CD8-positive, alpha-beta memory T cell (primary cell): ENCODE data around the gene ELAVL2. TPM values are rescaled to one million over a fixed set of nuclear protein-coding genes. Genes with fewer than 3 reads are reported as not detected.

Experiments used
- CTCF ChIA-PET: fragments of 350-600 bp; sonication (Branson Sonifier 250); formaldehyde crosslinking; loops from one replicate; lab custom pipeline; 2021; ENCODE audit warnings: antibody characterized with exemption; lab: Charles Lee
- POLR2A ChIA-PET: fragments of 350-600 bp; sonication (Branson Sonifier 250); formaldehyde crosslinking; loops from one replicate; lab custom pipeline; 2021; ENCODE audit warnings: antibody characterized with exemption; lab: Charles Lee
- DNase-seq, 5 donors: peaks; one replicate each; pipeline versions ENCODE4 v3.0.0 to v3.0.0-alpha.2; 2020 to 2022; ENCODE audit warnings: mixed read lengths in 1 of 5
- H3K27ac ChIP-seq: one replicate; pipeline ENCODE4 v1.7.0; 2013; ENCODE audit warnings: low read depth, mild to moderate bottlenecking, low read length, moderate library complexity
- H3K27me3 ChIP-seq: 2 replicates; pipeline ENCODE4 v1.7.0; 2013; ENCODE audit warnings: low read length, mild to moderate bottlenecking; ENCODE audit not compliant: insufficient read depth, poor library complexity, severe bottlenecking
- H3K36me3 ChIP-seq: 2 replicates; pipeline ENCODE4 v1.7.0; 2013; ENCODE audit warnings: mild to moderate bottlenecking, low read length, moderate library complexity; ENCODE audit not compliant: insufficient read depth
- H3K4me1 ChIP-seq: 2 replicates; pipeline ENCODE4 v1.7.0; 2013; ENCODE audit warnings: mild to moderate bottlenecking, low read length, moderate library complexity; ENCODE audit not compliant: insufficient read depth
- H3K4me3 ChIP-seq: 2 replicates; pipeline ENCODE4 v1.7.0; 2013; ENCODE audit warnings: mild to moderate bottlenecking, low read length
- H3K9me3 ChIP-seq: 2 replicates; pipeline ENCODE4 v1.7.0; 2013; ENCODE audit warnings: mild to moderate bottlenecking, low read length
- H3K27ac Mint-ChIP-seq, 8 donors: one replicate each; pipeline ENCODE4 v1.8.0; 2020 to 2021; ENCODE audit warnings: mixed read lengths in 8 of 8, mild to moderate bottlenecking in 6 of 8, inconsistent platforms in 3 of 8, moderate library complexity in 3 of 8
- H3K27me3 Mint-ChIP-seq, 2 donors: one replicate each; pipeline ENCODE4 v1.8.0; 2020 to 2021; ENCODE audit warnings: mixed read lengths in 2 of 2, mild to moderate bottlenecking in 1 of 2, moderate library complexity in 1 of 2
- H3K36me3 Mint-ChIP-seq, 3 donors: one replicate each; pipeline ENCODE4 v1.8.0; 2020 to 2021; ENCODE audit warnings: mixed read lengths in 3 of 3, inconsistent platforms in 1 of 3, mild to moderate bottlenecking in 1 of 3
- H3K4me1 Mint-ChIP-seq, 3 donors: one replicate each; pipeline ENCODE4 v1.8.0; 2020 to 2021; ENCODE audit warnings: mixed read lengths in 3 of 3, inconsistent platforms in 1 of 3, mild to moderate bottlenecking in 1 of 3
- H3K4me3 Mint-ChIP-seq, 7 donors: one replicate each; pipeline ENCODE4 v1.8.0; 2020 to 2021; ENCODE audit warnings: mixed read lengths in 7 of 7, mild to moderate bottlenecking in 6 of 7, moderate library complexity in 4 of 7, inconsistent platforms in 2 of 7
- H3K9me3 Mint-ChIP-seq, 5 donors: one replicate each; pipeline ENCODE4 v1.8.0; 2020 to 2022; ENCODE audit warnings: mixed read lengths in 5 of 5, mild to moderate bottlenecking in 3 of 5, moderate library complexity in 2 of 5, inconsistent platforms in 1 of 5
- polyA plus RNA-seq: library from polyadenylated mRNA; unstranded; fragments of 300-500 nt; fragmentation: Illumina TruSeq; gene quantifications from one replicate; pipeline ENCODE4 v1.2.3, GENCODE V29; 2021
- total RNA-seq, 2 experiments: library from RNA; stranded (reverse); gene quantifications; one replicate each; pipeline ENCODE4 v1.2.3, GENCODE V29; 2021

The ELAVL2 gene
- total and polyA plus RNA-seq, 3 experiments from 2014 or later = not detected

- no peaks in the 10 kb centered on the region for H3K27me3 Mint-ChIP-seq
- no peaks in the 10 kb centered on the region for H3K4me1 ChIP-seq
- DNase-seq = no peak
- ChIA-PET CTCF (no interaction called here), POLR2A (no interaction called here)
- no peaks in the 10 kb centered on the region for H3K9me3 ChIP-seq
- peaks cover 3 to 28% (median 7%) of the 10 kb centered on the region in 5 donors for H3K9me3 Mint-ChIP-seq
- H3K4me1 Mint-ChIP-seq = no peaks in the 10 kb centered on the region
- H3K36me3 Mint-ChIP-seq = no peaks in the 10 kb centered on the region
- H3K27me3 ChIP-seq = no peaks in the 10 kb centered on the region
- H3K4me3 Mint-ChIP-seq = no peak overlapping the region
- H3K27ac ChIP-seq = no peak overlapping the region
- H3K4me3 ChIP-seq = no peak overlapping the region
- H3K27ac Mint-ChIP-seq = no peak overlapping the region
- H3K36me3 ChIP-seq = no peaks in the 10 kb centered on the region
Observed at GRCh38 chr9:23751633-23752032, 74.4 kb downstream of the ELAVL2 start.

- Mint-ChIP-seq H3K27ac (no peak overlapping the region), H3K4me3 (no peak overlapping the region), H3K9me3 (peaks cover 3 to 32% (median 7%) of the 10 kb centered on the region in 5 donors), H3K36me3 (no peaks in the 10 kb centered on the region), H3K4me1 (no peaks in the 10 kb centered on the region), H3K27me3 (no peaks in the 10 kb centered on the region)
- Histone ChIP-seq H3K4me3 (no peak overlapping the region), H3K9me3 (no peaks in the 10 kb centered on the region), H3K4me1 (no peaks in the 10 kb centered on the region), H3K36me3 (no peaks in the 10 kb centered on the region), H3K27ac (no peak overlapping the region), H3K27me3 (no peaks in the 10 kb centered on the region)
- no peak for DNase-seq
- POLR2A ChIA-PET = no interaction called here
- CTCF ChIA-PET = no interaction called here
Observed at GRCh38 chr9:23750808-23751207, 75.2 kb downstream of the ELAVL2 start.

- no peaks in the 10 kb centered on the region for H3K36me3 ChIP-seq
- no peak overlapping the region for H3K27ac ChIP-seq
- H3K4me1 ChIP-seq = no peaks in the 10 kb centered on the region
- H3K36me3 Mint-ChIP-seq = no peaks in the 10 kb centered on the region
- H3K27me3 ChIP-seq = no peaks in the 10 kb centered on the region
- ChIA-PET POLR2A (no interaction called here), CTCF (no interaction called here)
- H3K4me3 ChIP-seq = no peak overlapping the region
- no peak overlapping the region for H3K27ac Mint-ChIP-seq
- no peaks in the 10 kb centered on the region for H3K9me3 ChIP-seq
- no peaks in the 10 kb centered on the region for H3K4me1 Mint-ChIP-seq
- H3K4me3 Mint-ChIP-seq = no peak overlapping the region
- no peaks in the 10 kb centered on the region for H3K27me3 Mint-ChIP-seq
- peaks cover 0 to 24% (median 3%) of the 10 kb centered on the region in 5 donors for H3K9me3 Mint-ChIP-seq
- DNase-seq = no peak
Observed at GRCh38 chr9:23747088-23748075, 78.7 kb downstream of the ELAVL2 start.

GRCh38 chr9:23746317-23746716, 79.7 kb downstream of the ELAVL2 start:
- Histone ChIP-seq H3K27me3 (no peaks in the 10 kb centered on the region), H3K36me3 (no peaks in the 10 kb centered on the region), H3K9me3 (no peaks in the 10 kb centered on the region), H3K4me1 (no peaks in the 10 kb centered on the region), H3K27ac (no peak overlapping the region), H3K4me3 (no peak overlapping the region)
- H3K9me3 Mint-ChIP-seq = peaks cover 3 to 24% (median 3%) of the 10 kb centered on the region in 5 donors
- H3K27me3 Mint-ChIP-seq = no peaks in the 10 kb centered on the region
- H3K27ac Mint-ChIP-seq = no peak overlapping the region
- no peak for DNase-seq
- ChIA-PET POLR2A (no interaction called here), CTCF (no interaction called here)
- H3K4me3 Mint-ChIP-seq = no peak overlapping the region
- H3K4me1 Mint-ChIP-seq = no peaks in the 10 kb centered on the region
- no peaks in the 10 kb centered on the region for H3K36me3 Mint-ChIP-seq

GRCh38 chr9:23743036-23743435, 83.0 kb downstream of the ELAVL2 start:
- Histone ChIP-seq H3K4me1 (no peaks in the 10 kb centered on the region), H3K27me3 (no peaks in the 10 kb centered on the region), H3K27ac (no peak overlapping the region), H3K4me3 (no peak overlapping the region), H3K36me3 (no peaks in the 10 kb centered on the region), H3K9me3 (no peaks in the 10 kb centered on the region)
- no peaks in the 10 kb centered on the region for H3K27me3 Mint-ChIP-seq
- H3K36me3 Mint-ChIP-seq = no peaks in the 10 kb centered on the region
- no peak overlapping the region for H3K4me3 Mint-ChIP-seq
- H3K4me1 Mint-ChIP-seq = no peaks in the 10 kb centered on the region
- CTCF ChIA-PET = no interaction called here
- POLR2A ChIA-PET = no interaction called here
- no peak overlapping the region for H3K27ac Mint-ChIP-seq
- no peak for DNase-seq
- peaks cover 2 to 18% (median 7%) of the 10 kb centered on the region in 5 donors for H3K9me3 Mint-ChIP-seq

GRCh38 chr9:23741351-23741750, 84.7 kb downstream of the ELAVL2 start:
- Histone ChIP-seq H3K4me1 (no peaks in the 10 kb centered on the region), H3K27ac (no peak overlapping the region), H3K36me3 (no peaks in the 10 kb centered on the region), H3K4me3 (no peak overlapping the region), H3K9me3 (no peaks in the 10 kb centered on the region), H3K27me3 (no peaks in the 10 kb centered on the region)
- ChIA-PET CTCF (no interaction called here), POLR2A (no interaction called here)
- H3K4me3 Mint-ChIP-seq = no peak overlapping the region
- no peaks in the 10 kb centered on the region for H3K4me1 Mint-ChIP-seq
- H3K36me3 Mint-ChIP-seq = no peaks in the 10 kb centered on the region
- no peaks in the 10 kb centered on the region for H3K27me3 Mint-ChIP-seq
- DNase-seq = no peak
- H3K27ac Mint-ChIP-seq = no peak overlapping the region
- H3K9me3 Mint-ChIP-seq = peaks cover 0 to 13% (median 10%) of the 10 kb centered on the region in 5 donors

- Mint-ChIP-seq H3K27ac (no peak overlapping the region), H3K36me3 (no peaks in the 10 kb centered on the region), H3K9me3 (peaks cover 0 to 11% (median 6%) of the 10 kb centered on the region in 5 donors), H3K4me1 (no peaks in the 10 kb centered on the region), H3K4me3 (no peak overlapping the region), H3K27me3 (no peaks in the 10 kb centered on the region)
- POLR2A ChIA-PET = no interaction called here
- CTCF ChIA-PET = no interaction called here
- H3K27me3 ChIP-seq = no peaks in the 10 kb centered on the region
- DNase-seq = no peak
- H3K4me3 ChIP-seq = no peak overlapping the region
- no peak overlapping the region for H3K27ac ChIP-seq
- no peaks in the 10 kb centered on the region for H3K9me3 ChIP-seq
- H3K4me1 ChIP-seq = no peaks in the 10 kb centered on the region
- H3K36me3 ChIP-seq = no peaks in the 10 kb centered on the region
Observed at GRCh38 chr9:23740531-23740930, 85.5 kb downstream of the ELAVL2 start.

GRCh38 chr9:23739753-23740152, 86.3 kb downstream of the ELAVL2 start:
- H3K9me3 Mint-ChIP-seq = peaks cover 0 to 12% (median 3%) of the 10 kb centered on the region in 5 donors

More at GRCh38 chr9:23739753-23740152, 86.3 kb downstream of the ELAVL2 start:
- Mint-ChIP-seq H3K4me3 (no peak overlapping the region), H3K4me1 (no peaks in the 10 kb centered on the region), H3K27ac (no peak overlapping the region), H3K36me3 (no peaks in the 10 kb centered on the region), H3K27me3 (no peaks in the 10 kb centered on the region)
- no peaks in the 10 kb centered on the region for H3K4me1 ChIP-seq
- H3K4me3 ChIP-seq = no peak overlapping the region
- CTCF ChIA-PET = no interaction called here
- no peaks in the 10 kb centered on the region for H3K9me3 ChIP-seq
- no peaks in the 10 kb centered on the region for H3K27me3 ChIP-seq
- POLR2A ChIA-PET = no interaction called here
- DNase-seq = no peak
- no peak overlapping the region for H3K27ac ChIP-seq
- no peaks in the 10 kb centered on the region for H3K36me3 ChIP-seq
